ENCODE results near the gene EIF4E2.

DNA sequence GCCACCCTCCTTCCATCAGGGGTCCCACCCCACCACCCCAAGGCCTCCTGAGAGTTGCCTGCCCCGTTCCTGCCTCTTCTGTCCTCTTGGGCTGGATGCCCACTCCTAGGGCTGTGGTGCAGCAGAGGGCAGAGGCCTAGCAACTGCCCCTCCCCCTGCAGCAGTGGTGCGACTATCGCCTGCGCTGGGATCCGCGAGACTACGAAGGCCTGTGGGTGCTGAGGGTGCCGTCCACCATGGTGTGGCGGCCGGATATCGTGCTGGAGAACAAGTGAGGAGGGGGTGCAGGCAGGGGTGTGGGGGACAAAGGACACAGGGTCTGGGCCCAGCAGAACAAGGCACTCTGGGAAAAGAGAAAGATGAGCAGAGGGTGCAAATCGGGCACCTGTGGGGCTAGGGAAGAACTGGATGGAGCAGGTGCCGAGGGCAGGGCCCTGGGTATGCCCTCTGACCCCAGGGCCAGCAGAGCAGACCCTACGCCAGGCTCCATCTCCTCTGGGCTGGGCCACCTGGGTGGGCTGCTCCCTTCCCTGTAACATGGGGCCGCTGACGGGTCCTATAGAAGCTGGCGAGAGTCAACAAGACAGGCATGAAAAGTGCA is 9.9 kb upstream of the EIF4E2 start:
- TF ChIP-seq, protein P1, sequence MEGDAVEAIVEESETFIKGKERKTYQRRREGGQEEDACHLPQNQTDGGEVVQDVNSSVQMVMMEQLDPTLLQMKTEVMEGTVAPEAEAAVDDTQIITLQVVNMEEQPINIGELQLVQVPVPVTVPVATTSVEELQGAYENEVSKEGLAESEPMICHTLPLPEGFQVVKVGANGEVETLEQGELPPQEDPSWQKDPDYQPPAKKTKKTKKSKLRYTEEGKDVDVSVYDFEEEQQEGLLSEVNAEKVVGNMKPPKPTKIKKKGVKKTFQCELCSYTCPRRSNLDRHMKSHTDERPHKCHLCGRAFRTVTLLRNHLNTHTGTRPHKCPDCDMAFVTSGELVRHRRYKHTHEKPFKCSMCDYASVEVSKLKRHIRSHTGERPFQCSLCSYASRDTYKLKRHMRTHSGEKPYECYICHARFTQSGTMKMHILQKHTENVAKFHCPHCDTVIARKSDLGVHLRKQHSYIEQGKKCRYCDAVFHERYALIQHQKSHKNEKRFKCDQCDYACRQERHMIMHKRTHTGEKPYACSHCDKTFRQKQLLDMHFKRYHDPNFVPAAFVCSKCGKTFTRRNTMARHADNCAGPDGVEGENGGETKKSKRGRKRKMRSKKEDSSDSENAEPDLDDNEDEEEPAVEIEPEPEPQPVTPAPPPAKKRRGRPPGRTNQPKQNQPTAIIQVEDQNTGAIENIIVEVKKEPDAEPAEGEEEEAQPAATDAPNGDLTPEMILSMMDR (IDR thresholded peaks at IDR 0.05): no peak
- no peak for TF ChIP-seq POLR2A (IDR thresholded peaks at IDR 0.05)
